Fibroblast of skin of abdomen (primary cell): ENCODE data around the gene AKR1C1.
"Not testable (repeated sequence)": the region's sequence is repeated elsewhere in the genome, so short reads cannot be mapped to it uniquely, and the experiment has no call there.

Source experiments
- DNase-seq: peaks from one replicate; pipeline ENCODE4 v3.0.0-alpha.2; 2013

Gene AKR1C1

GRCh38 chr10:4947635-4948596, 15.3 kb upstream of the AKR1C1 start:
- DNase-seq, result peak; percentile 85

GRCh38 chr10:4951512-4952162, 11.6 kb upstream of the AKR1C1 start:
- DNase-seq, result not testable (repeated sequence)

GRCh38 chr10:4953405-4953804, 9.8 kb upstream of the AKR1C1 start:
- DNase-seq, result no peak

GRCh38 chr10:4956088-4956487, 7.1 kb upstream of the AKR1C1 start:
- DNase-seq, result not testable (repeated sequence)

- not testable (repeated sequence) for DNase-seq
These were observed 6.1 kb upstream of the AKR1C1 start for GRCh38 chr10:4956955-4957645.

GRCh38 chr10:4961558-4961957, 1.7 kb upstream of the AKR1C1 start:
- DNase-seq, result not testable (repeated sequence)

- not testable (repeated sequence) for DNase-seq
These were observed 907 bp upstream of the AKR1C1 start for GRCh38 chr10:4962308-4962707.

- DNase-seq, result not testable (repeated sequence)
These were observed 570 bp downstream of the AKR1C1 start for GRCh38 chr10:4963815-4964154.

GRCh38 chr10:4965763-4966162, 2.5 kb downstream of the AKR1C1 start:
- DNase-seq, result not testable (repeated sequence)

GRCh38 chr10:4967189-4967588, 4.0 kb downstream of the AKR1C1 start:
- DNase-seq, result not testable (repeated sequence)

GRCh38 chr10:4969289-4969688, 6.1 kb downstream of the AKR1C1 start:
- DNase-seq, result not testable (repeated sequence)

GRCh38 chr10:4970362-4970761, 7.1 kb downstream of the AKR1C1 start:
- DNase-seq, result not testable (repeated sequence)

GRCh38 chr10:4972369-4973142, 9.3 kb downstream of the AKR1C1 start:
- DNase-seq, result not testable (repeated sequence)

- not testable (repeated sequence) for DNase-seq
These were observed 10.1 kb downstream of the AKR1C1 start for GRCh38 chr10:4973294-4973693.

- not testable (repeated sequence) for DNase-seq
These were observed 11.2 kb downstream of the AKR1C1 start for GRCh38 chr10:4974400-4974799.

GRCh38 chr10:4977025-4977424, 13.8 kb downstream of the AKR1C1 start:
- DNase-seq, result no peak

- no peak for DNase-seq
These were observed 15.7 kb downstream of the AKR1C1 start for GRCh38 chr10:4978870-4979269.

- no peak for DNase-seq
These were observed 17.6 kb downstream of the AKR1C1 start for GRCh38 chr10:4980793-4981192.

- DNase-seq, result peak; percentile 26
These were observed 18.7 kb downstream of the AKR1C1 start for GRCh38 chr10:4981722-4982471.

- no peak for DNase-seq
These were observed 19.6 kb downstream of the AKR1C1 start for GRCh38 chr10:4982764-4983226.

GRCh38 chr10:4983615-4984216, 20.5 kb downstream of the AKR1C1 start:
- DNase-seq, result no peak
